SK-N-SH (cell line): Measurements from ENCODE around the gene PFN2. TPM values are rescaled to one million over a fixed set of nuclear protein-coding genes. Genes with fewer than 3 reads are reported as not detected.
"Not testable (repeated sequence)": the region's sequence is repeated elsewhere in the genome, so short reads cannot be mapped to it uniquely, and the experiment has no call there.

Source experiments
- CTCF ChIA-PET: fragments of 300-600, 350-600 bp; formaldehyde crosslinking; extraction: SDS; loops from one replicate; lab custom pipeline; 2021; lab: Yijun Ruan, JAX
- POLR2A ChIA-PET: fragments of 350-600 bp; sonication (Branson Sonifier 250); formaldehyde crosslinking; extraction: SDS; loops from one replicate; lab custom pipeline; 2020; ENCODE audit warnings: antibody characterized with exemption, inconsistent platforms; lab: Yijun Ruan, JAX
- DNase-seq: peaks from one replicate; pipeline ENCODE4 v3.0.0; 2012
- H2AFZ ChIP-seq: fragments of 200-600 bp; sonication (generic); 2 replicates; pipeline ENCODE4 v1.8.1; 2016; ENCODE audit warnings: antibody characterized with exemption, mild to moderate bottlenecking, low read depth
- H3F3A ChIP-seq: fragments of 200-600 bp; sonication (generic); replicated peaks from 2 replicates; pipeline ENCODE3; 2016; ENCODE audit warnings: antibody characterized with exemption, mild to moderate bottlenecking; ENCODE audit not compliant: insufficient read depth
- H3K27ac ChIP-seq, 2 experiments: fragments of 200-500 bp in 1 of 2; fragments of 200-600 bp in 1 of 2; sonication (Bioruptor generic) in 1 of 2; sonication (generic), shearing (Covaris generic) in 1 of 2; 2 replicates each; pipeline versions ENCODE4 v1.5.1 to v1.6.1; 2014 to 2016; ENCODE audit warnings: low read depth in 2 of 2, inconsistent platforms in 1 of 2, low read length in 1 of 2, mild to moderate bottlenecking in 1 of 2, mixed read lengths in 1 of 2
- H3K27me3 ChIP-seq: fragments of 200-600 bp; sonication (generic), shearing (Covaris generic); 2 replicates; pipeline ENCODE4 v1.6.1; 2016; ENCODE audit warnings: mixed run types; ENCODE audit not compliant: insufficient read depth
- H3K36me3 ChIP-seq, 2 experiments: fragments of 200-500 bp in 1 of 2; fragments of 200-600 bp in 1 of 2; sonication (Bioruptor generic) in 1 of 2; sonication (generic) in 1 of 2; replicated peaks in 1 of 2; 2 replicates each; pipeline versions ENCODE3 to v1.5.1; 2014 to 2016; ENCODE audit warnings: low read length in 1 of 2, mild to moderate bottlenecking in 1 of 2; ENCODE audit not compliant: insufficient read depth in 2 of 2, control insufficient read depth in 1 of 2
- H3K4me1 ChIP-seq, 2 experiments: fragments of 200-500 bp in 1 of 2; fragments of 200-600 bp in 1 of 2; sonication (Bioruptor generic) in 1 of 2; sonication (generic), shearing (Covaris generic) in 1 of 2; 2 replicates each; pipeline versions ENCODE4 v1.5.1 to v1.6.1; 2014 to 2016; ENCODE audit warnings: low read depth in 1 of 2, low read length in 1 of 2, mixed run types in 1 of 2; ENCODE audit not compliant: insufficient read depth in 2 of 2, control insufficient read depth in 1 of 2
- H3K4me2 ChIP-seq: fragments of 200-600 bp; sonication (generic), shearing (Covaris generic); 2 replicates; pipeline ENCODE4 v1.6.1; 2017; ENCODE audit warnings: mixed run types
- H3K4me3 ChIP-seq, 2 experiments: fragments of 200-500 bp in 1 of 2; fragments of 200-600 bp in 1 of 2; sonication (Bioruptor generic) in 1 of 2; sonication (generic), shearing (Covaris generic) in 1 of 2; 2 replicates each; pipeline versions ENCODE4 v1.5.1 to v1.8.1; 2014 to 2016; ENCODE audit warnings: low read depth in 2 of 2, inconsistent platforms in 1 of 2, low read length in 1 of 2, mild to moderate bottlenecking in 1 of 2, mixed read lengths in 1 of 2, moderate library complexity in 1 of 2
- H3K79me2 ChIP-seq: fragments of 200-600 bp; sonication (generic); 2 replicates; pipeline ENCODE4 v1.8.1; 2017; ENCODE audit warnings: mild to moderate bottlenecking; ENCODE audit not compliant: insufficient read depth
- H3K9ac ChIP-seq: fragments of 200-600 bp; sonication (generic); 2 replicates; pipeline ENCODE4 v1.6.1; 2017; ENCODE audit warnings: mixed run types
- H3K9me2 ChIP-seq: fragments of 200-600 bp; sonication (generic); 2 replicates; pipeline ENCODE4 v1.6.1; 2017; ENCODE audit warnings: mixed run types
- H3K9me3 ChIP-seq: fragments of 200-600 bp; sonication (generic); 2 replicates; pipeline ENCODE4 v1.6.1; 2017; ENCODE audit warnings: mixed run types, mild to moderate bottlenecking, moderate library complexity
- H4K20me1 ChIP-seq: fragments of 200-600 bp; sonication (generic); 2 replicates; pipeline ENCODE4 v1.6.1; 2017; ENCODE audit warnings: mild to moderate bottlenecking, mixed run types; ENCODE audit not compliant: insufficient read depth
- FOXJ3 ChIP-seq: sonication (generic); formaldehyde crosslinking; IDR thresholded peaks from 2 replicates; pipeline ENCODE4 v1.5.1; 2020; ENCODE audit warnings: mild to moderate bottlenecking, missing genetic modification reagents
- JUND ChIP-seq: IDR thresholded peaks from 2 replicates; pipeline ENCODE4 v1.4.0; 2012
- MEF2A ChIP-seq: IDR thresholded peaks from 2 replicates; pipeline ENCODE4 v1.4.0; 2012; ENCODE audit warnings: low read depth, borderline replicate concordance
- NRF1 ChIP-seq: IDR thresholded peaks from 2 replicates; pipeline ENCODE4 v1.6.1; 2012; ENCODE audit warnings: low read depth, mild to moderate bottlenecking, low read length
- POLR2AphosphoS5 ChIP-seq: IDR thresholded peaks from 2 replicates; pipeline ENCODE4 v1.6.1; 2012; ENCODE audit warnings: low read depth, low read length
- RCOR1 ChIP-seq: fragments of 150-350 bp; IDR thresholded peaks from 2 replicates; pipeline ENCODE4 v1.6.1; 2017; ENCODE audit warnings: antibody characterized with exemption, low read length
- RXRA ChIP-seq: IDR thresholded peaks from 2 replicates; pipeline ENCODE4 v1.4.0; 2012; ENCODE audit warnings: low read depth, mild to moderate bottlenecking, borderline replicate concordance
- SIN3A ChIP-seq: IDR thresholded peaks from 2 replicates; pipeline ENCODE4 v1.6.1; 2012; ENCODE audit warnings: low read depth, mild to moderate bottlenecking, low read length, moderate library complexity, borderline replicate concordance
- SMC3 ChIP-seq: IDR thresholded peaks from 2 replicates; pipeline ENCODE4 v1.6.1; 2012; ENCODE audit warnings: low read depth, low read length, improper control_type of control experiment
- TAF1 ChIP-seq: IDR thresholded peaks from 2 replicates; pipeline ENCODE4 v1.6.1; 2012; ENCODE audit warnings: low read depth, mild to moderate bottlenecking, low read length, moderate library complexity, borderline replicate concordance
- TCF12 ChIP-seq: IDR thresholded peaks from 2 replicates; pipeline ENCODE4 v1.4.0; 2012
- USF1 ChIP-seq: IDR thresholded peaks from 2 replicates; pipeline ENCODE4 v1.4.0; 2012; ENCODE audit warnings: low read depth, borderline replicate concordance
- USF2 ChIP-seq: fragments of 150-350 bp; IDR thresholded peaks from 2 replicates; pipeline ENCODE4 v1.6.1; 2017; ENCODE audit warnings: antibody characterized with exemption, low read length, low read depth, borderline replicate concordance
- YY1 ChIP-seq: IDR thresholded peaks from 2 replicates; pipeline ENCODE4 v1.4.0; 2012; ENCODE audit warnings: low read depth, mild to moderate bottlenecking
- WGBS: methylation state at CpG from one replicate; pipeline ENCODE4 v1.1.6; 2017; ENCODE audit warnings: low lambda C conversion rate; 5-methylcytosine and 5-hydroxymethylcytosine counted together
- polyA plus RNA-seq, 3 experiments: library from polyadenylated mRNA; depleted of rRNA; stranded (reverse); fragments of >200 nt; gene quantifications; 2 replicates each; pipeline ENCODE4 v1.2.3, GENCODE V29; 2012

PFN2 gene
- polyA plus RNA-seq, 1 of the 3 experiments (the other 2 are of a cell fraction): 594 TPM

GRCh38 chr3:149947231-149947630 is 23.5 kb downstream of the PFN2 start (continued):
- TF ChIP-seq USF1 (no peak), SIN3A (no peak), TAF1 (no peak), FOXJ3 (CRISPR knock-in tag) (no peak), JUND (no peak), MEF2A (no peak)

- CTCF ChIA-PET: not testable (repeated sequence)
- WGBS: 95% methylated on average over 3 of the region's 3 CpGs
- peaks cover 13% of the 10 kb centered on the region for H3F3A ChIP-seq
These were observed 26.7 kb downstream of the PFN2 start for GRCh38 chr3:149943966-149944365.

GRCh38 chr3:149942409-149942808 is 28.3 kb downstream of the PFN2 start:
- Histone ChIP-seq H3K27me3 (no peaks in the 10 kb centered on the region), H3K9me3 (no peaks in the 10 kb centered on the region), H3K9me2 (no peaks in the 10 kb centered on the region), H3K9ac (no peak overlapping the region), H3K36me3 (peaks cover 6 to 47% of the 10 kb centered on the region in 2 experiments), H3F3A (peaks cover 8% of the 10 kb centered on the region)
- TF ChIP-seq RXRA (no peak), RCOR1 (no peak), FOXJ3 (CRISPR knock-in tag) (no peak), TCF12 (no peak), POLR2AphosphoS5 (no peak), SIN3A (no peak), USF2 (no peak), YY1 (no peak), MEF2A (no peak), TAF1 (no peak), SMC3 (no peak), NRF1 (no peak)
- TF ChIP-seq, all 33 proteins: peak for 0
- ChIA-PET POLR2A (no interaction called here), CTCF (no interaction called here)
- no peaks in the 10 kb centered on the region for H4K20me1 ChIP-seq
- no peak overlapping the region for H3K4me2 ChIP-seq
- DNase-seq: no peak
- no peak overlapping the region for H3K4me3 ChIP-seq
- H3K4me1 ChIP-seq: no peaks in the 10 kb centered on the region
- H2AFZ ChIP-seq: no peak overlapping the region
- no peak overlapping the region for H3K27ac ChIP-seq
- peaks cover 7% of the 10 kb centered on the region for H3K79me2 ChIP-seq

More at GRCh38 chr3:149943966-149944365, 26.7 kb downstream of the PFN2 start:
- H2AFZ ChIP-seq, DNase-seq, POLR2A ChIA-PET, H3K4me1 ChIP-seq, H3K27ac ChIP-seq, H3K27me3 ChIP-seq, H3K9me2 ChIP-seq, H3K4me2 ChIP-seq, H3K9me3 ChIP-seq, H3K4me3 ChIP-seq, H4K20me1 ChIP-seq, H3K9ac ChIP-seq: not testable (repeated sequence)
- Histone ChIP-seq H3K79me2 (peaks cover 17% of the 10 kb centered on the region), H3K36me3 (peaks cover 6 to 59% of the 10 kb centered on the region in 2 experiments)
